Activated T-cell treated with anti-CD3 and anti-CD28 coated beads, Interleukin-2, amount 50 U/mL, for 24 hours (primary cell): ENCODE data around the gene POLR2F.
A peak's percentile ranks its signal among the peaks of the same experiment; 100 is the strongest.

Source experiments
- DNase-seq: peaks from one replicate; pipeline ENCODE4 v3.0.0-alpha.2; 2020
- H3K27ac Mint-ChIP-seq: 2 replicates; pipeline ENCODE4 v1.8.0; 2020; ENCODE audit warnings: mild to moderate bottlenecking, mixed read lengths
- H3K27me3 Mint-ChIP-seq: 2 replicates; pipeline ENCODE4 v1.8.0; 2020; ENCODE audit warnings: mixed read lengths
- H3K36me3 Mint-ChIP-seq: 2 replicates; pipeline ENCODE4 v1.8.0; 2020; ENCODE audit warnings: low read depth, mixed read lengths
- H3K4me1 Mint-ChIP-seq: 2 replicates; pipeline ENCODE4 v1.8.0; 2020; ENCODE audit warnings: low read depth, mixed read lengths
- H3K4me3 Mint-ChIP-seq: 2 replicates; pipeline ENCODE4 v1.8.0; 2020; ENCODE audit warnings: mild to moderate bottlenecking, moderate library complexity, mixed read lengths
- H3K9me3 Mint-ChIP-seq: 2 replicates; pipeline ENCODE4 v1.8.0; 2020; ENCODE audit warnings: mixed read lengths

POLR2F gene

GRCh38 chr22:37953437-37954179 is at the start of gene POLR2F, which contains the start of gene C22orf23:
Gene POLR2F (plus strand): TSS chr22:37953699. CDS start chr22:37953788, 89 bp downstream.
Gene C22orf23 (minus strand): TSS chr22:37953601. CDS start chr22:37953149, 452 bp downstream.
- Mint-ChIP-seq H3K9me3 (no peaks in the 10 kb centered on the region), H3K27ac (peak within 1 kb of the TSS; percentile 98), H3K27me3 (peaks cover 18% of the 10 kb centered on the region), H3K4me3 (peak within 1 kb of the TSS; percentile 97), H3K4me1 (peaks cover 31% of the 10 kb centered on the region), H3K36me3 (peaks cover 33% of the 10 kb centered on the region)
- peak; percentile 95 for DNase-seq

GRCh38 chr22:37904572-37905533 is 48.6 kb upstream of the POLR2F start:
- Mint-ChIP-seq H3K4me3 (peak overlapping the region; percentile 72), H3K27ac (peak overlapping the region; percentile 86), H3K36me3 (peaks cover 2% of the 10 kb centered on the region), H3K27me3 (no peaks in the 10 kb centered on the region), H3K4me1 (peaks cover 27% of the 10 kb centered on the region), H3K9me3 (no peaks in the 10 kb centered on the region)
- DNase-seq: no peak

GRCh38 chr22:37905534-37906363 is 47.8 kb upstream of the POLR2F start, which contains the start of gene MICALL1:
Gene MICALL1 (plus strand): TSS chr22:37906297. CDS start chr22:37906423, 126 bp downstream.
- peaks cover 27% of the 10 kb centered on the region for H3K4me1 Mint-ChIP-seq
- peaks cover 2% of the 10 kb centered on the region for H3K36me3 Mint-ChIP-seq
- DNase-seq: peak; percentile 81
- peak within 1 kb of the TSS; percentile 86 for H3K27ac Mint-ChIP-seq
- no peaks in the 10 kb centered on the region for H3K27me3 Mint-ChIP-seq
- H3K4me3 Mint-ChIP-seq: peak within 1 kb of the TSS; percentile 74
- H3K9me3 Mint-ChIP-seq: no peaks in the 10 kb centered on the region

GRCh38 chr22:37906364-37907008 is 47.0 kb upstream of the POLR2F start:
- H3K4me1 Mint-ChIP-seq: peaks cover 31% of the 10 kb centered on the region
- peaks cover 2% of the 10 kb centered on the region for H3K36me3 Mint-ChIP-seq

GRCh38 chr22:37907036-37907954 is 46.2 kb upstream of the POLR2F start:
- Mint-ChIP-seq H3K4me1 (peaks cover 39% of the 10 kb centered on the region), H3K36me3 (peaks cover 4% of the 10 kb centered on the region), H3K27ac (peak overlapping the region; percentile 85), H3K9me3 (no peaks in the 10 kb centered on the region), H3K4me3 (peak overlapping the region; percentile 74), H3K27me3 (no peaks in the 10 kb centered on the region)
- DNase-seq: no peak

More at GRCh38 chr22:37906364-37907008, 47.0 kb upstream of the POLR2F start:
- Mint-ChIP-seq H3K27ac (peak overlapping the region; percentile 85), H3K9me3 (no peaks in the 10 kb centered on the region), H3K4me3 (peak overlapping the region; percentile 74), H3K27me3 (no peaks in the 10 kb centered on the region)
- DNase-seq: peak; percentile 67

GRCh38 chr22:37909766-37910165 is 43.7 kb upstream of the POLR2F start:
- Mint-ChIP-seq H3K4me1 (peaks cover 39% of the 10 kb centered on the region), H3K36me3 (peaks cover 11% of the 10 kb centered on the region), H3K4me3 (no peak overlapping the region), H3K27me3 (no peaks in the 10 kb centered on the region), H3K9me3 (no peaks in the 10 kb centered on the region), H3K27ac (peak overlapping the region; percentile 44)
- no peak for DNase-seq

- no peak overlapping the region for H3K4me3 Mint-ChIP-seq
- no peak for DNase-seq
- peaks cover 30% of the 10 kb centered on the region for H3K4me1 Mint-ChIP-seq
- H3K27me3 Mint-ChIP-seq: no peaks in the 10 kb centered on the region
- peaks cover 13% of the 10 kb centered on the region for H3K36me3 Mint-ChIP-seq
- no peaks in the 10 kb centered on the region for H3K9me3 Mint-ChIP-seq
- peak overlapping the region; percentile 37 for H3K27ac Mint-ChIP-seq
These were observed 42.4 kb upstream of the POLR2F start for GRCh38 chr22:37910890-37911672.

GRCh38 chr22:37911697-37912096 is 41.8 kb upstream of the POLR2F start:
- peaks cover 18% of the 10 kb centered on the region for H3K36me3 Mint-ChIP-seq
- H3K27me3 Mint-ChIP-seq: no peaks in the 10 kb centered on the region
- H3K9me3 Mint-ChIP-seq: no peaks in the 10 kb centered on the region
- H3K4me3 Mint-ChIP-seq: no peak overlapping the region
- no peak for DNase-seq
- H3K27ac Mint-ChIP-seq: no peak overlapping the region
- peaks cover 30% of the 10 kb centered on the region for H3K4me1 Mint-ChIP-seq

- no peak for DNase-seq
- H3K9me3 Mint-ChIP-seq: no peaks in the 10 kb centered on the region
- no peaks in the 10 kb centered on the region for H3K27me3 Mint-ChIP-seq
- H3K36me3 Mint-ChIP-seq: peaks cover 18% of the 10 kb centered on the region
- no peak overlapping the region for H3K4me3 Mint-ChIP-seq
- H3K27ac Mint-ChIP-seq: peak overlapping the region; percentile 57
- H3K4me1 Mint-ChIP-seq: peaks cover 25% of the 10 kb centered on the region
These were observed 41.3 kb upstream of the POLR2F start for GRCh38 chr22:37912171-37912570.

- DNase-seq: no peak
- H3K27ac Mint-ChIP-seq: peak overlapping the region; percentile 60
- peaks cover 25% of the 10 kb centered on the region for H3K36me3 Mint-ChIP-seq
- H3K4me1 Mint-ChIP-seq: peaks cover 17% of the 10 kb centered on the region
- H3K27me3 Mint-ChIP-seq: no peaks in the 10 kb centered on the region
- no peak overlapping the region for H3K4me3 Mint-ChIP-seq
- no peaks in the 10 kb centered on the region for H3K9me3 Mint-ChIP-seq
These were observed 40.2 kb upstream of the POLR2F start for GRCh38 chr22:37913233-37913721.

GRCh38 chr22:37916311-37916710 is 37.2 kb upstream of the POLR2F start:
- Mint-ChIP-seq H3K36me3 (peaks cover 35% of the 10 kb centered on the region), H3K27me3 (no peaks in the 10 kb centered on the region), H3K4me1 (peaks cover 14% of the 10 kb centered on the region), H3K27ac (no peak overlapping the region), H3K4me3 (no peak overlapping the region), H3K9me3 (no peaks in the 10 kb centered on the region)
- no peak for DNase-seq
